ENCODE results near the gene KLHL2. TPM values are rescaled to one million over a fixed set of nuclear protein-coding genes. Genes with fewer than 3 reads are reported as not detected.

KLHL2 gene
- total and polyA plus RNA-seq, 8 donors: 4.1 to 12.2 (median 6.9) TPM

DNA sequence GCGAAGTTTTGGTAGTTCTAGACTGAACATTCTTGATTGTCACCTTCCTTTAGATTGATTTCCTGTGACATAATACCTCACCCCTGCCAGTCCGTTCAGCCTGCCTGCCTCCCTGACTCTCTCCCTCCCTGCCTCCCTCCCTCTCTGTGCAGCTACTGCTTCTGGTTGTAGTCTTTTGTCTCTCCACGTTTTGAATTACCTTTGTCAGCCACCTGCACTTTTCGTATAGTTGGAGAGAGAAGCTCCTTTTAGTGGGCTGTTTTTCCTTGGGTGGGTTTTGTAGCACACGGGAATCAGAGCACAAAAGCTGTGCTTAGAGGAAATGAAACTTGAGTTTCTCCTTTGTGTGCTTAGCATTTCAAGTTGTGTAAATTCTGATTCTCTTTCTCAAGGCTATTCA lies 87.5 kb downstream of the KLHL2 start:
- no peaks in the 10 kb centered on the region for H3K36me3 ChIP-seq
- peaks cover 0 to 7% (median 0%) of the 10 kb centered on the region in 3 donors for H3K4me1 ChIP-seq
- H3K4me3 ChIP-seq: no peak overlapping the region
- TF ChIP-seq, protein P1, sequence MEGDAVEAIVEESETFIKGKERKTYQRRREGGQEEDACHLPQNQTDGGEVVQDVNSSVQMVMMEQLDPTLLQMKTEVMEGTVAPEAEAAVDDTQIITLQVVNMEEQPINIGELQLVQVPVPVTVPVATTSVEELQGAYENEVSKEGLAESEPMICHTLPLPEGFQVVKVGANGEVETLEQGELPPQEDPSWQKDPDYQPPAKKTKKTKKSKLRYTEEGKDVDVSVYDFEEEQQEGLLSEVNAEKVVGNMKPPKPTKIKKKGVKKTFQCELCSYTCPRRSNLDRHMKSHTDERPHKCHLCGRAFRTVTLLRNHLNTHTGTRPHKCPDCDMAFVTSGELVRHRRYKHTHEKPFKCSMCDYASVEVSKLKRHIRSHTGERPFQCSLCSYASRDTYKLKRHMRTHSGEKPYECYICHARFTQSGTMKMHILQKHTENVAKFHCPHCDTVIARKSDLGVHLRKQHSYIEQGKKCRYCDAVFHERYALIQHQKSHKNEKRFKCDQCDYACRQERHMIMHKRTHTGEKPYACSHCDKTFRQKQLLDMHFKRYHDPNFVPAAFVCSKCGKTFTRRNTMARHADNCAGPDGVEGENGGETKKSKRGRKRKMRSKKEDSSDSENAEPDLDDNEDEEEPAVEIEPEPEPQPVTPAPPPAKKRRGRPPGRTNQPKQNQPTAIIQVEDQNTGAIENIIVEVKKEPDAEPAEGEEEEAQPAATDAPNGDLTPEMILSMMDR (IDR thresholded peaks at IDR 0.05): no peak
- intact Hi-C loops (cut with DNase I): no loop called here
- FAIRE-seq: no peak
- DNase-seq: no peak
- 49% methylated on average over 5 of the region's 5 CpGs for WGBS, 2 donors
- no peak overlapping the region for H3K27ac ChIP-seq
- H3K27me3 ChIP-seq: no peaks in the 10 kb centered on the region
- H3K9me3 ChIP-seq: no peaks in the 10 kb centered on the region
- ATAC-seq: peak in 1 of 4 donors; percentile 39

DNA sequence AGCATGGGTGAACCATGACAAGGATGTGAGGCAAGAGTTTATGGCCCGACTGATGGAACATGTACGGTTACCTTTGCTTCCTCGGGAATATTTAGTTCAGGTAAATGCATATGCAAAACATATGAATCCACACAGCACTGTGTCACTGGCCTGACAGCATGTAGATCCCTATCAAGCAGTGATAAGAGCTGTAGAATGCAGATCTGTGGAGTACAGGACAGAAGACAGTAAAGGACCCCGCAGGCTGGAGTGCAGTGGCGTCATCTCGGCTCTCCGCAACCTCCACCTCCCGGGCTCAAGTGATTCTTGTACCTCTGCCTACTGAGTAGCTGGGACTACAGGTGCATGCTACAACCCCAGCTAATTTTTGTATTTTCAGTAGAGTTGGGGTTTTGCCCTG lies 90.3 kb downstream of the KLHL2 start:
- no peak for FAIRE-seq
- Histone ChIP-seq H3K27me3 (no peaks in the 10 kb centered on the region), H3K9me3 (no peaks in the 10 kb centered on the region), H3K27ac (no peak overlapping the region), H3K4me3 (no peak overlapping the region), H3K36me3 (no peaks in the 10 kb centered on the region), H3K4me1 (peaks cover 0 to 12% (median 0%) of the 10 kb centered on the region in 3 donors)
- TF ChIP-seq, protein P1 (IDR thresholded peaks at IDR 0.05): no peak
- no peak for ATAC-seq
- DNase-seq: no peak
- 96 to 97% methylated on average over 8 of the region's 8 CpGs for WGBS, 2 donors
- intact Hi-C loops (cut with DNase I): no loop called here

DNA sequence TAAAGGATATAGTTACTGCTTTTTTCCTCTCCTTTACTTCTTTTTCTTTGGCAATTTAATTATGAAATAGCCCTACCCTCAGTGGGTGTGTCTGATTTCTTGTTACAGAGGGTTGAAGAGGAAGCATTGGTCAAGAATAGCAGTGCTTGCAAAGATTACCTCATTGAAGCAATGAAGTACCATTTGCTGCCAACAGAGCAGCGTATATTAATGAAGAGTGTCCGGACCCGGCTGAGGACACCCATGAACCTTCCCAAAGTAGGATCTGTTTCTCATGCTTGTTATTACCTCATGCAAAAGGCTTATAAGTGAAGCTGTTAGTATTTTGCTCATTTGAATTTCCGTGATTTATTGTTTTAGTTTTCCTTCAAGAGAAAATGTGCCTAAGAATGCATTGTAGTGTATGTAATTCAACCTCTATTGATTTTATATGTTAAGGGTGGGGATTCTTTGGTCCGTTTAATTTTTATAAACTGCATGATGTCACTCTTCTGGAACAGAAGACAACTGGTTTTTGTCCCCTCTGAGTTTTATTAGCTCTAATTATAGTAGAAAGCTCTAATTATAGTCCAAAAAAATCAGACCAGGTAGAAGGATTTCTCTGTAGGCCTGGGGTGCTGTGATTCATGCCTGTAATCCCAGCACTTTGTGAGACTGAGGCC lies 92.2 kb downstream of the KLHL2 start:
- WGBS, 2 donors: 92 to 94% methylated on average over 5 of the region's 5 CpGs
- FAIRE-seq: no peak
- Histone ChIP-seq H3K27ac (no peak overlapping the region), H3K4me1 (peaks cover 0 to 10% (median 0%) of the 10 kb centered on the region in 3 donors), H3K9me3 (no peaks in the 10 kb centered on the region), H3K36me3 (no peaks in the 10 kb centered on the region), H3K4me3 (no peak overlapping the region), H3K27me3 (no peaks in the 10 kb centered on the region)
- TF ChIP-seq, protein P1 (IDR thresholded peaks at IDR 0.05): no peak
- intact Hi-C loops (cut with DNase I): no loop called here
- no peak for DNase-seq
- ATAC-seq: peak in 2 of 4 donors; percentile 41 to 53

DNA sequence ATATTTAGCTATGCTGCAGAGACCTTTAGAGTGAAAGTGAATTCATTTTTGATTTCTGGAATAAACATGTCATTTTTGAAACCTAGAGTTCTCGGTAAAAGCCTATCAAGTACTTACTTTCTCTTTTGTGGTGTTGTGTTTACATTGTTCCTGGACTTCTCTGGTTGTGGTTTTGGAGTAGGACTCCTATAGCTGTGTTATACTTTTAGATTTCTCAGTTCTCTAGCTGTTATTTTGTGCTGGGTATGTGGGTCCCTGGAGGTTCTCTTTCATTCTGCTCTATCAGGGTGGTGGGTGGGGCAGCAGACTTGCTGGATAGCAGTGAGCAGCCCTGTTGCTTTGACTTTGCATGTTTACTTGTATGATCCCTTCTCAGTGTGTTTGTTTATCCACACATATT lies 94.5 kb downstream of the KLHL2 start:
- H3K9me3 ChIP-seq: no peaks in the 10 kb centered on the region
- H3K4me3 ChIP-seq: peak overlapping the region in 2 of 4 donors; percentile 1 to 2
- TF ChIP-seq, protein P1 (IDR thresholded peaks at IDR 0.05): no peak
- H3K36me3 ChIP-seq: no peaks in the 10 kb centered on the region
- no peaks in the 10 kb centered on the region for H3K27me3 ChIP-seq
- FAIRE-seq (no peak), DNase-seq (no peak), ATAC-seq (peak; percentile 31 to 82 (median 64))
- intact Hi-C loops (cut with DNase I): no loop called here
- no peak overlapping the region for H3K27ac ChIP-seq
- 1 to 9% methylated on average over 1 of the region's 1 CpG for WGBS, 2 donors
- peaks cover 0 to 4% (median 0%) of the 10 kb centered on the region in 3 donors for H3K4me1 ChIP-seq

DNA sequence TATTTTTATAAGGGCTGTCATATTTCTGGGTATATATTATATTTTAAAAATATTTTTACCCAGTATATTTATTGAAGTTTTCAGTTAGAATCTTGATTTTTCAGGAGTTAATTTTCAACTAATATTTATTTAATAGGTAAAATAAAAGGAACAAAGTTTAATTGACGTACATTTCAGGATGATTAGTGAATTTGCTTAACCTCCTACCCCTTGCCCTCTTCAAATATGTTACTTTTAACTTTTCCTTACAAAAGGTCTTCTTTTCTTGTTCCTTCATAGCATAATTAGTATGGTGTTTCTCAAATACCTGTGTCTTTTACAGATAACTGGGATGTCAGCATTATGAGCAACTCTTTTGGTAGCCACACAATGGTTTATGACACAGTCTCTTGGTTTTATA lies 95.3 kb downstream of the KLHL2 start:
- Histone ChIP-seq H3K4me1 (peaks cover 0 to 4% (median 0%) of the 10 kb centered on the region in 3 donors), H3K27ac (no peak overlapping the region), H3K9me3 (no peaks in the 10 kb centered on the region), H3K36me3 (no peaks in the 10 kb centered on the region), H3K4me3 (no peak overlapping the region), H3K27me3 (no peaks in the 10 kb centered on the region)
- DNase-seq (no peak), FAIRE-seq (no peak), ATAC-seq (no peak)
- intact Hi-C loops (cut with DNase I): no loop called here
- TF ChIP-seq, protein P1 (IDR thresholded peaks at IDR 0.05): no peak
- WGBS, 2 donors: 35 to 51% methylated on average over 1 of the region's 1 CpG
